Activated T-cell treated with anti-CD3 and anti-CD28 coated beads for 24 hours (primary cell): ENCODE data around the gene STAT6.
A peak's percentile ranks its signal among the peaks of the same experiment; 100 is the strongest.
"Not testable (repeated sequence)": the region's sequence is repeated elsewhere in the genome, so short reads cannot be mapped to it uniquely, and the experiment has no call there.

ENCODE experiments used
- DNase-seq: peaks from one replicate; pipeline ENCODE4 v3.0.0-alpha.2; 2020; ENCODE audit warnings: low read depth

Gene STAT6

DNA sequence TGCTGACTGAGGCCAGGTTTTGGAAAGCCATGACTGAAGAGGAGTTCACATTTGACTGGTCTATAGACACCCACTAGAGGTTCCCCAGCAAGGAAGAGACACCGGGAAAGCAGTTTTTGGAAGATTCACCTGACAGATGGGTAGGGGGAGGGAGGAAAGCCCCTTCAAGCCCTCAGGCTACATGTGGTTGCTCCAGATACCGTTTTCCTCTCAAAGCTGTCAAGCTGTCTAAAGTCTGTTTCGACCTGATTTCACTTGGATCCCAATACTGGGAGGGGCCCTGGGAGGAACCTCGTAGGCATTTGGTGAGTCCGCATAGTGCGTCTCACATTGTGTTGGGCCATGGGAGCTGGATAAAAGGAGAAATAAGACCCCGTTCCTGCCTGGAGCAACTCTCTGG lies 15.4 kb upstream of the STAT6 start:
- DNase-seq: no peak

DNA sequence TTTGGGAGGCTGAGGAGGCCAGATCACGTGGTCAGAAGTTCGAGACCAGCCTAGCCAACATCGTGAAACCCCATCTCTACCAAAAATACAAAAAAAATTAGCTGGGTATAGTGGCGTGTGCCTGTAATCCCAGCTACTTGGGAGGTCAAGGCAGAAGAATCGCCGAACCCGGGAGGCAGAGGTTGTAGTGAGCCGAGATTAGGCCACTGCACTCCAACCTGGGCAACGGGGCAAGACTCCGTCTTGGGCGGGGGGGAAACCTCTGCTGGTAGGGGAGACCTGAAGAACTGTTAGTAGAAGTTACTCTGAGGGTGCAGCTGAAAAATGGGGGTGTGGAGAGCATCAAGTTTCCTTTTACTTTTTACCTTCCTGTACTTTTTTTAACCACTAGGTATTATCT lies 14.9 kb upstream of the STAT6 start:
- no peak for DNase-seq

DNA sequence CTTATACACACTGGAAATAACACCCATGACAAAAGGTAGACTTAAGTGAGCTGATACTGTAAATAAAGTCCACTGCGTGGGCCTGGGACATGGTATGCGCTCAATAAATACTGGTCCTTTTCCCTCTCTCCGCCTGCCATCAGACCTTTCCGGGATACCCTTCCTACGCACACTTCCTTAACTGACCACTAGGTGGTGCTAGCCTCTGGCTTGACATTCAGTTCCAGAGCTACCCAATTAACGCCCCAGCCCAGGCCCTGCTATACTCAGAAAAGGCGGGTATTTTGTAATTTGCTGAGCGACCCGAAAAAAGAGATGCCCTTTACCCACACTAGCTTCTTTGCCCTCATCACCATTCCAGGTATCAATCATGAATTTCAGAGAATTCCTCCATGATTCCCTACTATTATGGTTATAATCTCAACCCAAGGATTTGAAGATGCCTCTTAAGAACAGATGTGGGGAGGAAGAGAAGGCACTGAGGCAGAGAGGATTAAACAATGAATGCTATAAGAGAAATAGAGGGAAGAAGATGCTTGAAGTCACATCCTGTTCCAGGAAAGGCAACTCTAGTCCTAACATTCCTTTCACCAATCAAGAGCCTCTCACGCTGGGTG lies 13.2 kb upstream of the STAT6 start:
- DNase-seq: peak; percentile 72

DNA sequence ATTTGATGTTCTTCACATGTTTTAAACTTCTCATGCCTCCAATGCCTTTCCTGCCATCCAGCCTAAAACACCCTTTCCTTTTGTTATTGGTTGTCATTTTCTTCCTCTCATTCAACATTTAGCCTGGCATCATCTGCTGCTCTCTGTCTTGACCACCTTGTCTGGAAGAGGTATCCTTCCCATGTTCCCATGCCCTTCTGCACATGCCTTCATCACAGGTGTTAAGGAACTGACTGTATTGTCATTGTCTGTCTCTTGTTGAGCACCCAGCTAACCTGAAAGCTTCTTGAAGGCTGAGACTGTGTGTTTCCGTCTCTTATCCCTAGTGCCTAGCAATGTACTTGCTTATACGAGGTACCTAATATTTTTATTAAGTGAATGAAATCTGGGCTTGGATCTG lies 12.7 kb upstream of the STAT6 start:
- DNase-seq: no peak

DNA sequence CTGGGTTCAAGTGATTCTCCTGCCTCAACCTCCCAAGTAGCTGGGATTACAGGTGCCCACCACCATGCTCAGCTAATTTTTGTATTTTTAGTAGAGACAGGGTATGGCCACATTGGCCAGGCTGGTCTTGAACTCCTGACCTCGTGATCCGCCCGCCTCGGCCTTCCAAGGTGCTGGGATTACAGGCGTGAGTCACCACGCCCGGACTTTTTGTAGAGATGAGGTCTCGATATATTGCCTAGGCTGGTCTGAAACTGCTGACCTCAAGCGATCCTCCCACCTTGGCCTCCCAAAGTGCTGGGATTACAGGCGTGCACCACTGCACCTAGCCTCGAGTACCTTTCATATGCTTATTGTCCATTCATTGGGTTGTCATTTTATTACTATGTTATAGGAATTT lies 9.6 kb upstream of the STAT6 start:
- DNase-seq: not testable (repeated sequence)

DNA sequence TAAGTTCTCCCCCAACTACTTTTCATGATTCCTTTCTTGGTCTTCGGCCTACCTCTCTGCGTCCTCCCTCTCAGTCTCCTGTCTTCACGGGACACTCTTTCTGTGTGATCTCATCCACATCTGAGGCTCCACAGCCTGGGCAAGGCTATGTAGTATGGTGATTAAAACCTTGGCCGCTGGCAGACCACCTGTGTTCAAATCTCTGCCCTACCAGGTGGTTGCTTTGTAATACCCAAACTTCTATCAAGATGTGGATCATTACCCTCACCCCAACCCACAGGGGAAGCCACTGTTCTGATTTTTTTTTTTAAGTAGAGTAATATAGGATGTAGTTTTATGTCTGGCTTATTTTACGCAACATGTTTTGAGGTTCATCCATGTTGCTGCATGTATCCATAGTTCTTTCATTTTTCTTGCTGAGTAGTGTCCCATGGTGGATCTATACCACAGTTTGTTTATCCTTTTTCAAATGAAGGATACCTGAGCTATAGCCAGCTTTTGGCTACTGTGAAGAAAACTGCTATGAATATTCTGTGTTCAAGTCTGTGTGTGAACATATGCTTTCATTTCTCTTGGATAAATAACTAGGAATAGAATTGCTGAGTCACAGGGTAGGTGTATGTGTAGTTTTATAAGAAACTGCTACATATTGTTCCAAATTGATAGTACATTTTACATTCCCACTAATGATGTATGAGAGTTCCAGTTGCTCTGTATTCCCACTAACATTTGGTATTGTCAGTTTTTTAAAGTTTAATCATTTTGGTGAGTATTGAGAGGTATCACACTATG lies 8.3 kb upstream of the STAT6 start:
- no peak for DNase-seq

DNA sequence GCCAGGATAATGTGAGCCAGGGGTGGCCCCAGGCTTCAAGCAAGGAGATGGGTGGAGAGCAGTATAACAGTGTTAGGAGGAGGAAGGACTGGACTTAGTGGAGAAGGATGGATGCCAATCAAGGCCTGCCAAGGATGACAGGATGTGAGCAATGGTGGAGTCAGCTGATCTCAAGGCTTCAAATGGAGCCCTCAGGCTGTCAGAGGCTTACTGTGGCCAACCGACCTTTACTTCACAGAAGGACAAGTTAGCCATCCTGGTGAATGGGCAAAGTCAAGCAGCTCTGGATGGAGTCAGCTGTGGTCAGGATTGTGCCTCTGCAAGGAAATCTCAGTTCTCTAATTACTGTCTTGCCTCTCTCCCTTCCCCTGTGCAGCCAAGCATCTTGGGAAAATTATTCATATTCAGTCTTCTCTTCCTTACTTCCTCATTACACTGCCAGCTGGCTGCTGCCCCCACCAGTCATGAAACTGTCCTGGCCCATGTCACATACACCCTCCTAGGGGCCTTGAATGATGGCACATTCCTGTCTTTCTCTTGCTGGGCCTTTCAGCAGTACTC lies 7.6 kb upstream of the STAT6 start:
- no peak for DNase-seq

DNA sequence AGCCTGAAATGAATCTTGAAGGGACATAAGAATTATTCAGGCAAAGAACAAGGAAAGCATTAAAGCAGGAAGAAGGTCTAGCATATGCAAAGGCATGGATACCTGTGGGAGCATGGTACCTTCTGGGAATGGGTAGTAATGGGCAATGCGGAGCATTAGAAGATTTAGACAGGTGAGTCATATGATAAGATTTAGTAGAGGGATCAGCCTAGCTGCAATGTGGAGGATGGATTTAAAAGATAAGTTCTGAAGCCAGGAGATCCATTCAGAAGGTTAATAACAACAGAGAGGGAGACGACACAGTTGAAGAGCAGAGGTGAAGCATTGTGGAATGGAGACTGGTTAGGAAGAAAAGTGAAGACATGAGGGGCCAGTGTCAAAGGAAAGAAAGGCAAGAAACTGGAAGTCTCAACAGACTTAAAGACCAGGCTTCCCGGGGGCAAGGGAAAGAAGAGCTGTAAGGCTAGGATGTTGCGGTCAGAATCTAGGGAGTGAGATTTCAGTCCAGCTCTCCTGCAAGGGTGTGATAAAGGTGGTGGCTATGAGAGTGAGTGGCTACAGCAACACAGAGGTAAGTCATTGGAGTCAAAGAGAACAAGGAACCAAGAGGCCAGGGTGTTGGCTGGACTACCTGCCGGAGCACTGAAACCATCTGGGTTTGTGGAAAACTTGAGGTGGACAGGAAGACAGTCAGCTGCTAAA lies 5.6 kb upstream of the STAT6 start:
- DNase-seq: no peak

DNA sequence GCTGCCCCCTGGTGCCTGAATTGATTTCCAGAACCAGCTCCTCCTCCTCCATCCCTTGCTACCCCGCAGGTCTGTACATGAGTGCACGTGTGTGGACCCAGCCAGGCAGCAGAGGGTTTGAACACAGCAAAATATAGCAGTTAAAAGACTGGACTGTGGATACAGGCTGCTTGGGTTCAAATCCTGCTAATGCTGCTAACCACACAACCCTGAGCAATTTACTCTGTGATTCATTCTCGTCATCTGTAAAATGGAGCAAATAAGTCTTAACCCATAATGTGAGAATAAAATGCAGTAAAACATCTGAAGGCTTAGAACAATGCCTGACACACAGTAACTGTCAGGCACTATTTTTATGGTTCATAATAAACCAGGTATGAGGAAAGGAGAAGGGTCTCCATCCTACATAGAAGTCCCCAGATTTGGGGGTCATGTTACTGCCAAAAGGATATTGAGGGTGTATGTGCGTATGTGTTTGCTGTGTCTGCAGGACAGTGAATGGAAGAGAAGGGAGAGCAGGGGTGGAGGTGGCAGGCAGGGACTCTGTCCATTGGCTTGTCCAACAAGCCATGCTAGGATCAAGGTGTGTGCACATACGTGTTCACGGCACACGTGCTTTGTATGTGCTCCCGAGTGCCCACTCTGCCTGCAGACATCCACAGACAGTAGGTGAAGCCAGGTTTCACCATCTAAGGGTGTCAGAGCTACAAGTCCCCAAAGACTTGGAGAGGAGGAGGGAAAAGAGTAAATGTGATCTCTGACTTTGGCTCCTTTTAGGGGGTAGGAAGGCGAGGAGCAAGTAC lies 1.5 kb upstream of the STAT6 start:
- DNase-seq: no peak

DNA sequence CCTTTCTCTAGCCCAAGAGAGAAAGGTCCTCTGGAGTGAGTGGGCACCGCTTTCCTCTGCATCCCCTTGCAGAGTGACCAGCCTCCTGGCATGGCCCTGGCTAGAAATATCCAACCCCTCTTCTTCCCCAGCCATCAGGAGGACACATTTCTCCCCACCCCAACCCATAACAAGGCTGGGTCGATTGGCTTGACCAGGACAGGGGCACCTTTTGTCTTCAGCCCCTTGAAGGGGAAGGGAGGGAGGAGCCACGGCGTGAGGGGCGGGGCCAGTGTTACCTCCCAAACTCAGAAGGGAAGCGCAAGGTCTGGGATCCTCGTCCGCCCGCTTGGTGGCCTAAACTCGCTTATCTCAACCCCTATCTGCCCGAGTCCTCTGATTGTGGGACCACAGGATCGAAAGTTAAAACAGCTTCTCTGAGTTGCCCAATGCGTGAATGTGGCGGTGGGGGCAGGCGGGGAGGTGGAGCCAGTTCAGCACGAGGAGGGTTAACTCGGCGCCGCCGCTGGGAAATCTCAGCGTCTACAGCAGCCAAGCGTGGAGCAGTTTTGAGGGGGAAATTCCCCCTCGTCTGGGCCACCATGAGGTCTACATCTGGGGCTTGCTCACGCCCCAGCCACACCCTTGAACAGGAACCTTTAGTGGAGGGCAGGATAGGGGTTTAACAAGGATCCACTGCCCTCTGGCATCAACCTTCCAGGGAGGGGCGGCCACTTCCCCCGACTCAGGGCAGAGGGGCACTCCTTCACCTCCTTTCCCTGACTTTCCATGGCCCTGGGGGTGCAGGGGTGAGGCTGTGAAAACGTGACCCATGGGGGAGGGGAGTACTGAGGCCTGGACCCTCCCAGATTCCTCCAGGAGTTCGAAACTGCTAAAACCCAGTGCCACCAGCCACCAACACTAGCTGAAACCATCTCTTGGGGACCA lies 795 bp downstream of the STAT6 start:
- peak; percentile 73 for DNase-seq

DNA sequence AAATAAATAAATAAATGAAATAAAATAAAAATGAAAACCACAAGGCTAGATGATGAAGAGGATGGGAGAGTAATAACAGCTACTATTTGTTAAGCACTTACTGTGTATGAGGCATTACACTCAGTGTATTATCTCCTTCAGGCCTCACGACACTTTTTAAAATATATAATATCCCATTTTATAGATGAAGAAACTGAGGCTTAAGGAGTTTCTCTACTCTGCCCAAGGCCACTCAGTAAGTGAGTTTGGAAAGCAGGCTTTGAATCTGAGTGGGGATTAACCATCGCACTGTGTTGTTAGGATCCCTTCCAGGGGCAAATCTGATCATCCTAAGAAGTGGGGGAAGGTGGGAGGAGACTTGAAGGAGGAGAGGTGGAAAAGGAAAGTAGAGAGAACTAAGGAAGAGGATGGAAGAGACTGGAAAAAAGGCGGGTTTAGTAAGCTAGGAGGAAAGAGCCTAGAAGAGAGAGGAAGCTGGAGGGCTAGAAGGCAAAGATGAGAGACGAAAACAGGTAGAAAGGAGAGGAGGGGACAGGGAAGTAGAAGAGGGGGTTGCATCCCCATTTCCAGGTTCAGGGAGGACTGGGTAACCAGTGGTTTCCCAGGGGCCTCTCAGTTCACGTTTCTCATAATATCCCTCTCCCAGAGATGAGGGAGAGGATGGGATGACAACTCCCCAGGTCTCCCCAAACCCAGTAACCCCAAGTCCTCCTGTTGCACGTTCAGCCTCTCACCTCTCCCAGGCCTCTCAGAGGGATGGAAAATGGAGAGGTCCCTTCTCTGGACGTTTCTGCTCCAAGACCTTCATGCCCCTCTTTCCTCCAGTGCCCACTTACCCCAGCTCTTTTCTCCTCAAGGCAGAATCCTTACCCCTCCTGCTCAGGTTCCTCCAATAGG lies 1.7 kb downstream of the STAT6 start:
- no peak for DNase-seq

DNA sequence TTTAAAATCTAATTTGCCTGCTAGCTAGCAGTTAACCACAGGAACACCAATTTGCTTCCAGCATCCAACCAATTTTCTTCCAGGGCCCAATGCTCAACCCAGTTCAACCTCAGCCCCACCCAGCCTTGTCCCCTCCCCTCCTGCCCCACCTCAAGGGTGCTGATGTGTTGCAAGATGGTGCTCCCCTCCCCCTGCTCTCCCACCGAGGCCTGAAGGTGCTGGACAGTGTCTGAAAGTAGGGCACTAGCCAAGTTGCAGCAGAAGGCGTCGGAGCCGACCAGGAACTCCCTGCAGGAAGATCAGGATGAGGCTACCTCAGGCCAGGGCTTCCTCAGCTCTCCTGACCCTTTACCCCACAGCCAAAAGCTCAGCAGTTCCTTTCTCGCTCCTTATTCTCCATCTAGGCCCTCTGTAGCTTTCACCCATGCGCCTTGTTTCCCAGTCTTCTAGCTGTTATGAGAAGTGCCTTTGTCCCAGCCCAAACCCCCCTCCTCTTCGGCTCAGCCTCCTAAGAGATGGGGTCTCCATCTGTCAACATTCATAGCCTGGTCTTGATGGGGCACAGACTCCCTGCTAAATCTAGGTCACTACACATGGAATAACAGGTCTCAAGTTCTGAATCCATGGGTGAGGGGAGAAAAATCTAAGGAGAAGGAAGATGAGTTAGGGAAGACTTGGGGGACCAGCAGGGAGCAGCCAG lies 3.6 kb downstream of the STAT6 start:
- no peak for DNase-seq

DNA sequence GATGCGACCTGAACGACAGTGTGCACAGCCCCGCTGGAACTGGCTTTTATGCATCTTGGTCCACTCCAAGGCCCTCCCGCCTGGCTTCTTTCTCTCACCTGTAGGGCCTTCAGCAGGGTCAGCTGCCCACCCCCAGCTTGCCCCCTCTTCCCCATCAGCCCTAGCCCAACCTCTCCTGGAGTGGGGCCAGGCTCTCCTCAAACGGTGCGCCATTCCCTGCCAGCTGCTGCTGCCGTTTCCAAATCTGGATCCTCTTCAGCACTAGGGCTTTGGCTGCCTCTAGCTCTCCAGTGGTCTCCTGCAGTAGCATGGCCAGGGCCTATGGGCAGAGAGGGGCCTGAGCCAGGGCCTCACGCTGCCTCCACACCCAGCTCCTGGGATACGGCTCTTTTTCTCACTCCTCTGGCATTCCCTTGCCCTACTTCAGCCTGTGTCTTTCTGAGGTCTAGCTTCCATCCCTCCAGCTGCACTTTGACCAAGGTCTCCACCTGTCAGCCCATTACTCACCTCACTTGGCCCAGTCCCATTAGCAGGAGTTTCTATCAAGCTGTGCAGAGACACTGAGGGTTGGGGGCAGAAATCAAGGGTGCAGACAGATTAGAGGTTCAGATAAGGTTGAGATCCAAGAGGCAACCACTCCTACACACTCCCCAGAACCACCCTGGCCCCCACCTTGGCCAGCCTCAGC lies 5.0 kb downstream of the STAT6 start:
- DNase-seq: no peak

DNA sequence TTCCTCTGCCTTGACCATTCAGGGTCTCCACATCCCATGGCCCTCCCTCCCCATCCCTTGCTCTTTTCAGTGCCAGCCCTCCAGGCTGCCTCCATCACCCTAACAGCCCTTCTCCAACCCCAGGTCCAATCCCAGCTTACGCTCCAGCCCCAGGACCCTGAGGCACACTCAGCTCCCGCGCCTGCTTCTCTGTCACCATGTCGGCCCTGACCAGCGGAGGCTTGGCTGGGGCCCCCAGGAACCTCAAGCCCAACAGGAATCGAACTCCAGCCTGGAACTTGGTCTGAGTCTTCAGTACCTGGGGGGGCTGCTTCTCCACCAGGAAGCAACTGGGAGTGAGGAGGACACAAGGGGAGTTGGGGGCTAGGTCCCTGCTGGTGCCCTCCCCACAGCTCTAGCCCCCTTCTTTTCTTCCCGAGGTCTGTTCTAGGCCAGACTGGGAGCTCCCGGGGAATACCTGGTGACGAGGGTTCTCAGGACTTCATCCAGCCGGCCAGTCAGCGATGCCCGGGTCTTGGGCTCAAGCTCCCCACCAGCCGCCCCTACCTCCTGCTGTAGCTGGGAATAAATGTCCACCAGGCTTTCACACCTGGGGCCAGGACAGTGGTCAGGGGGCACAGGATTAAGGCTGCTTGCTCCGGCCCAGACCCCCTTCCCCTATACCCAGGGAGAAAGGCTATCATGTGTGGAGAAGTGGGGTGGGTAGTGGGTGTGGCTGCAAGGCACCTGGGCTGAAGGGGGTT lies 6.0 kb downstream of the STAT6 start:
- no peak for DNase-seq

DNA sequence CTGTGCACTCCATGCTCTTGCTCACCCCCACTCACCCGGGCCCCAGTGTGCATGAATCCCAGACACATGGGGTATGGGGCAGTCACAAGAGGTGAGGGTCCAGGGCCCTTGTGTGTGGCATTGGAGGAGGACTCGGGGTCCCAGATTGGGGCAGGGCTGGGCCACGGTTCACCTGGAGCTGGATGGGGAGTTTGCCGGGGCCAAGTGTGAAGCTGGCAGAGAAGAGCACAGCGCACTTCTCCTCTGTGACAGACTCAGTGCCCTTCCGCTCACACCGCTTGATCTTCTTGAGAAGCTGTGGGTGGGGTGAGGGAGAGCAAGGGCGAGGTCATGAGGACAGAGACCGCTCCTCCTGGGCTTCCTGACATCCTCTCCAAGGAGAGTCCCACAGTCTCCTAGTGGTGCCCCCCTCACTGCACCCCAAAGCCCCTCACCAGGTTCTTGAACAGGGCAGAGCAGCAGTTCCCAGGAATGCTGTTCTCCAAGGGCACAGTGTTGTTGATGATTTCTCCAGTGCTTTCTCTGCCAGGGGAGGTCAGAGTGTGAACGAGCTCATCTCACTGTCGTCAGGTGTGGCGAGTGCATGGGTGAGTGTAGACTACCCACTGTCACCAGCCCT lies 6.8 kb downstream of the STAT6 start:
- no peak for DNase-seq

DNA sequence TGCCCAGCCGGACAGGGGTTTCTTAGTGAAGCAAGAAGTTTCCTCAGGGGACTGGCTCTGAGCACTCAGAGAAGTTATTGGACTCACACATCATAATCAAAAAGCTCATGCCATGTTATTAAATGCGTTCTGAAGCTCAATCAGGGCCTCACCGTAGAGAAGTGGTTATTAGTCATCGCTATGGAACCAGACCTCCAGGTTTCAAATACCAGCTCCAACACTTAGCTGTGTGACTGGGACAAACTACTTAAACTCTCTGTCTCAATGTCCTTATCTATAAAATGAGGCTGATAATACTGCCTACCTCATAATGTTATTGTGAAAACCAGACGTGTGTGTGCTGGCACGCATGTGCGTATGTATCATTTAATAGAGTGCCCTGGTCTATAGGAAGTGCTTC lies 7.3 kb downstream of the STAT6 start:
- DNase-seq: no peak

DNA sequence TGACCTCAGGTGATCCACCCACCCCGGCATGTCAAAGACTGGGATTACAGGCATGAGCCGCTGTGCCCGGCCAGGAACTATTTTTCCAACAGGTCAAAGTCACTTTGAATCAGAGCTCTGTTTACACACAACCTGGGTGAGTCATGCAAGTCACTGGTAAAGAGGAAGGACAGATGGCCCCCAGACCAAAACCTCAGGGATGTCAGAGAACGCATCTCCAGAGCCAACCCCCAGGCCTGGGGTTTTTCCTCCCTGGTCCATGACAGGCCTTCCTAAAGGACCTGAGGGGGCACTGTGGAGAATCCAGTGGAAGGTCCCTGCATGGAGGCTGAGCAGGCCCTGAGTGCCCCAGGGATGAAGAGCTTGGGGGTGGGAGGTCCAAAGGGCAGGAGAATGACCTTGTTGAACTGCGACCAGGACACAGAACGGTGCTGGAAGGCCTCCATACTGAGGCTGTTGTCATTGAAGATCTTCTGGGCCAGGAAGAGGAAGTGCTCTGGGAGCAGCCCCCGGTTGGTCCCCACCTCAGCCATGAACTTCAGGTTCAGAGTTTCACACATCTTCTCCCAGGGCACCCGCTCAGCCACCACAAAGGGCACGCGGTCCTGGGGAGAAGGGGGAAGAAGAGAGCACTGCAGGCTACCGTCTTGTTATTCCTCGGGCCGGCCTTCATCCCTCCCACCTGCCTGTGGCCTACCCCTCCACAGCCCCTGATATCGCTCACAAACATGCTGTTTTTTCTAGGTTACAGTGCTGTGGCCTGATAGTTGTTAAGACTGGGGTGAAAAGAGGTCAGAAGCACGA lies 9.1 kb downstream of the STAT6 start:
- no peak for DNase-seq
